Urothelium cell line (cell line): ENCODE data around the gene SLC6A19.
A peak's percentile ranks its signal among the peaks of the same experiment; 100 is the strongest.

Experiments used
- DNase-seq: peaks from one replicate; pipeline ENCODE4 v3.0.0; 2011; ENCODE audit warnings: low spot score, mixed read lengths
- FAIRE-seq: peaks from 2 replicates; lab custom pipeline; 2011; peaks lifted over from hg19 to GRCh38; lab: Jason Lieb, UNC

Gene SLC6A19

DNA sequence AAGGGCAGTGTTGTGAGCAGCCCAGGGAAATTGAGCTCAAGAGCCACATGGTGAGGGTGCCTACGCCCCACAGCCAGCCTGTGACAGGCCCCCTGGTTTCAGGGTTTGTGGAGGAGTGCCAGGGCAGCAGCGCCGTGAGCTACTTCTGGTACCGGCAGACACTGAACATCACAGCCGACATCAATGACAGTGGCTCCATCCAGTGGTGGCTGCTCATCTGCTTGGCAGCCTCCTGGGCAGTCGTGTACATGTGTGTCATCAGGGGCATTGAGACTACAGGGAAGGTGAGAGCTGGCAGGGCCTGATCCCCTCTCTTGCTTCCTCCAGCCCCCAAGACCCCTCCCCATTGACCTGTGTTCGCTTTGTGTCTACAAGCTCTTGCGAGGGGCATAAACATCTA, 34.0 kb downstream of the SLC6A19 start:
- no peak for FAIRE-seq
- DNase-seq = no peak

GRCh38 chr5:1235838-1236237, 34.4 kb downstream of the SLC6A19 start:
- DNase-seq (no peak), FAIRE-seq (no peak)

DNA sequence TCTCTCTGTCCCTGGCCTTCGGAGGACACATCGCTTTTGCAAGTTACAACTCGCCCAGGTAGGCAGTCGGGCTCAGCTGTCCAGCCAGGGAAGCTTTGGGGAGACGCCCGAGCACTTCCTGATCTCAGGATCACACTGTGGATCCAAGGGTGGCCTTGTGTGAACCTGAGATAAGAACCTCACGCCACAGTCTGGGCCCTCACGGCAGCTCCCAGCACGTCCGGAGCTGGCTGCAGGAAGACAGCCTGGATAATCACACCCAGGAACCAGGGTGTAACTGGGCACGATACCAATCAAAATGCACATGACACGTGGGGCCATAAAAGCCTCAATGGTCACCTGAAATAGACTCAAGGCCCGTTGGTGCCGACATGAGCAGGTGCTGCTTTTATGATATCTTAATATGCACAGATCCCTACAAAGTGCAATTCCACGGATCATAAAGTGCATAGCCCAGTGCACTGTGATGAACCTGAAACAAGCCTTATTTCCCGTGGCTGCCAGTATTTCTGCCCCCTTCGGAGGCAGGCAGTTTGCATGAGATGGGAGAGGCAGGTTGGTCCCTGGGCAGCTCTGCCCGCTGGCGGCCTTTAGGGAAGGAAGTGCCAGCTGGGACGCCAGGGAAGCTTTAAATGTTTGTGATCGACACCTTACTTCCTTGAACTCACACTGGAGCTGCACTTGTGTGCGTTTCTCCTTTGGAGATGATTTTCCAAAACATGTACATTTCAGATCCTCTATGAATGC, 38.3 kb downstream of the SLC6A19 start:
- FAIRE-seq = no peak
- DNase-seq = no peak

GRCh38 chr5:1240496-1241260, 39.3 kb downstream of the SLC6A19 start:
- FAIRE-seq (peak; percentile 74), DNase-seq (no peak)

DNA sequence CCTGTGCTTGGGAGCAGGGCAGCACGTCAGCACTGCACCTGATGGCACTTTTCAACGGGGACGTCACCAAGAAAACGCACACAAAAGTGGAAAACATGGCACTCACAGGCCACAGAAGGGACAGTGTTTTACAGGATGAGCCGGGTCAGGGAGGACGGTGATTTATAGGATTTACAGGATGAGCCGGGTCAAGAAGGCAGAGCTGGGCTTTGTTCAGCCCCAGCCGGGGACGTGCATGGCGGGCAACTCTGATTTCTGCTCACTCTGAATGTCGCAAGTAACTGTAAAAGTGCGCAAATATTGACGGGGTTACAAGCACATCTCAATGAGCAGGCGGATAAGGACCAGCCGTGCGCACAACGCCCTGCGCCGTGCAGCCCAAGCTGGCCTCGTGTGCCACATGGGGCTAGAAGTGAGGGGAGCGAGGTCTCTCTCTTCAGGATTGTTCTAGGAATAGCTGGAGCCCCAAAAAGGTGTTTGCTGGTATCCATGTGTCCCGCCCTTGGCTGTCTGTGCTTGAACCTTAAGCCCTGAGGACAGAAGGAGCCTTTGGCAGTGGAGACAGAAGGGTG, 40.2 kb downstream of the SLC6A19 start:
- no peak for DNase-seq
- no peak for FAIRE-seq

- peak; percentile 71 for FAIRE-seq
- DNase-seq = no peak
Observed at GRCh38 chr5:1242733-1243486, 41.5 kb downstream of the SLC6A19 start.

GRCh38 chr5:1243487-1244130, 42.2 kb downstream of the SLC6A19 start:
- FAIRE-seq (peak; percentile 13), DNase-seq (no peak)

- DNase-seq = no peak
- FAIRE-seq = no peak
Observed at GRCh38 chr5:1244255-1244654, 42.9 kb downstream of the SLC6A19 start.

DNA sequence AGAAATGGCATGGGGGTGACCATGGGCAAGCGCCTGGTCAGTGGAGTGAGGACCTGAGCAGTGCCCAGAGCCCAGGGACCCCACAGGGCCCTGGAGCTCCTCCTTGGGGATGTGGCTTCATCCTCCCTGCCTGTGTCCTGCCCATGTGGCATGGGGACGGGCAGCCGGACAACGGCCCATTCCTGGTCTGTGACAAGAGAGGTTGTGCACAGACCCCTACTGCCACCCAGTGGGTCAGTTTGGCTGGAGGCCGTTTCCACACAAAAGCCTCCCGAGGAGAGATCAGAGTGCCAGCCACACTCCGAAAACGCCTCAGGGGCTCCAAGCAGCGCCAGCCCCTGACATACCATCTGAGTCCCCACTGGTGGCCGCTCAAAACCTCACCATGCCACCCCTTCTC, 43.6 kb downstream of the SLC6A19 start:
- FAIRE-seq (no peak), DNase-seq (no peak)

- FAIRE-seq (no peak), DNase-seq (no peak)
Observed at GRCh38 chr5:1245905-1246576, 44.6 kb downstream of the SLC6A19 start.

DNA sequence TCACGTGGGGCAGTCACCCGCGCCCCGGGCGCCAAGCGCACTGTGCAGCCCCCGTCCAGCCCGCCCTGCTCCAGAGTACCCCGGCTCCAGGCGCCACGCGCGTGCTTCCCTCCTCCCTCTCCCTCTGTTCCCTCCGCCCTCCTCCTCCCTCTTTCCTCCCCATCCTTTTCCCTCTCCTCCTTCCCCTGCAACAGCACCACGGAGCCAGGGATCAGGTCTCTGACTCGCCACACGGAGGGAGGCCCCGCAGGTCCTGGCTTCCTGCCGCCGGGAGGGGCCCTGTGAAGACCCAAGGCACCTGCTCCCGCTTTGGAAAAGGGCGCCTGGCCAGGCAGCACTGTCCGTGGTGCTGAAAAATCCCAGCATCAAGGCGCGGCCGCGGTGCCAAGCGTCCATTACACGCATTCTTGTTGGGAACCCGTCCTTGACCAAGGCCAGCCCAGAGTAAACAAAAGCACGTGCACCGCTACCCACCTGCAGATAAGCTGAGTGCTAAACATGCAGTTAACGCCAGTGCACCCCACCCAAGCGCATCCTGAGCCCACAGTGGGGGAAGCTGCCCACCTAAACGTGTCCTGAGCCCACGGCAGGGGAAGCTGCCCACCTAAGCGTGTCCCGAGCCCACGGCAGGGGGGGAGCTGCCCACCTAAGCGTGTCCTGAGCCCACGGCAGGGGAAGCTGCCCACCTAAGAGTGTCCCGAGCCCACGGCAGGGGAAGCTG, 45.5 kb downstream of the SLC6A19 start:
- FAIRE-seq = peak; percentile 76
- peak; percentile 82 for DNase-seq

GRCh38 chr5:1247811-1248210, 46.4 kb downstream of the SLC6A19 start:
- DNase-seq (no peak), FAIRE-seq (no peak)

DNA sequence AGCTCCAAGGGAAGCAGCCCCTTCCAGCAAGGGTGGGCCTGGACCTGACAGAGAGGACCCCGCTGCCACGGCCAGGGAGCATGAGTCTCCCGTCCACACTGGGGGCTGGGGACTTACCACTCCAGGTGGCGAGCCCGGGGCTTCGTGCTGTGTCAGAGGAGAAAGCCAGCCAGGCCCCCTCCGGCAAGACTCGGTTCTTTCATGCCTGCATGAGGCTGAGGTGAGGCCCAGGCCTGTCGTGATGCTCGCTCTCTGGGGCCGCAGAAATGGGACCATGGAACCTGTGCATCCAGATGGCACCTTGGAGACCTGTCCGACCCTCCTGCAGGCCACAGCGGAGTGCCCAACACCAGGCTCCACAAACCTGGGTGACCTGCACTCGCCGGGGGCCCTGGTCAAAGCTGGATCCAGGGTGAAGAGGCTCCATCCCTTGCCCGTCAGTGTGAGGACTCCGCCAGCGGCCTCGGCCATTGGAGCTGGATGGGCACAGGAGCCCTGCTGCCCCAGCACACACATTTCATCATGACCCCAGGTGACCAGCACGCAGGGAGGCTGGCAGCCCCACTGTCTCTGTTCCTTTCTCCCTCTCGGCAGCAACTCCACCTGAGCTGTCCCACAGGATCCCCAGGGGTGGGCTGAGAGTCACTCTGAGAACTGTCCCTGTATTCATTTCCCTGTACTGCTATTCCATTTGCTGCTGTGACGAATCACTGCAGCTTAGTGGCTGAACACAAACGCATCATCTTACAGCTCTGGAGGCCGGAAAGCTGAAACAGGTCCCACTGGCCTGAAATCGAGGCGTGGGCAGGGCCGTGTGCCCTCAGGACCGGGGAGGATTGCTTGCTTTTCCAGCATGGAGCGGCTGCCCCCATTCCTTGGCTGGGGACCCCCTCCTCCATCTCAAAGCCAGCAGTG, 48.2 kb downstream of the SLC6A19 start:
- FAIRE-seq (no peak), DNase-seq (no peak)

DNA sequence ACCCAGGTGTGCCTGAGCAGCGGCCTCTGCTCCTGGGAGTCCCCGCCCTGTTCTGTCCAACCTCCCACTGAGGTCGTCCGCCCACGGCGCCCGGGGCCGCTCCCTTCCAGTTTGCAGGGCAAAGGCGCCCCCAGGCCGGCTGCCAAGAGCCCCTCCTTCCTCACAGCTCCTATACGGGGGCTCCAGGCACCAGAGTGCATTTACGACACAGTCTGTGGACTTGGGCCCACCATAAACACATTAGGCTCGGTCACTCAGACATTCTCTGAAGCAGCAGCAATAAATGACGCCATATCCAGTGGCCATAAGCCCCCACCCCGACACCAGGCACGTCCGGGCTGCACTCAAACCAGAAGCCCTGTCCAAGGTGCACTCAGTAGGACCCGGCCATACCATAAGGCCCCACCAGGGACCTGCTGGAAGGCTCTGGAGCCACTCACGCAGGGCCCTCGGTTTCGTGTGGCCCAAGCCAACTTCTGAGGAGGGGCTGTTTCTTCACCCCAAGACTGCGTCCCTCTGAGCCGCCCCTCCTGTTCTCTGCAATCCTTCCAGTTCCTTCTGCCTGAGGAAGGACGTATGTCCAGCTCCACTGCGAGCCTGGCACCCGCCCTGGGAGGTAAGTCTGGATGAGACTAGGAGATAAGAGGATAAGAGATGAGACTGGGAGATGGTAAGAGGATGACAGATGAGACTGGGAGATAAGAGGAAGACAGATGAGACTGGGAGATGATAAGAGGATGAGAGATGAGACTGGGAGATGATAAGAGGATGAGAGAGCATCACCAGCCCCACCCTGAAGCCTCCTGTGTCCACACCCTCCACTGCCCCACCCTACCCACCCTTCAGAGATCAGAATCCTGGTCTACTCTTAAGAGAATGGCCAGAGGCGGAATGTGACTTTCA, 50.5 kb downstream of the SLC6A19 start:
- FAIRE-seq (no peak), DNase-seq (no peak)

GRCh38 chr5:1252681-1253080, 51.3 kb downstream of the SLC6A19 start:
- FAIRE-seq = no peak
- DNase-seq = no peak

DNA sequence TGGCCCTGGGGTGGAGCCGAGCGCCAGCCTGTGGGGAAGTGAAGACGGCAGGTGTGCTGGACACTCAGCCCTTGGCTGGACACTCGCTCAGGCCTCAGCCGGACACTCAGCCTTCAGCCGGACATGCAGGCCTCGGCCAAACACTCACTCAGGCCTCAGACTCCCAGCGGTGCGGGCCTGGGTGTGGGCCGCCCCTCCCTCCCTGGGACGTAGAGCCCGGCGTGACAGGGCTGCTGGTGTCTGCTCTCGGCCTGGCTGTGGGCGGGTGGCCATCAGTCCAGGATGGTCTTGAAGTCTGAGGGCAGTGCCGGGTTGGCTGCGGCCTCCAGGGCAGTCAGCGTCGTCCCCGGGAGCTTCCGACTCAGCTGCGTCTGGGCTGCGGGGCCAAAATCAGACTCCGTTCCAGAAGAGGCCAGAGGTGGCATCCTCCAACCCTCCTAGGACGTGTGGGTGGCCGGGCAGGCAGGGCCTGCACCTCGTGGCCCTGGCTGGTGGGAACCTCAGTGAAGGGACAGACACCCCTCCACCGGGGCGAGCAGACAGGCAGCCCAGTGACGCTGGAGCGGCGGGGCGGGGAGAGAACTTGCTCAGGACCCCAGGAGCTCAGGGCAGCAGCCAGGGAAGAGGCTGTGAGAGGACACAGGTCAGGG, 52.2 kb downstream of the SLC6A19 start:
- FAIRE-seq (no peak), DNase-seq (no peak)

DNA sequence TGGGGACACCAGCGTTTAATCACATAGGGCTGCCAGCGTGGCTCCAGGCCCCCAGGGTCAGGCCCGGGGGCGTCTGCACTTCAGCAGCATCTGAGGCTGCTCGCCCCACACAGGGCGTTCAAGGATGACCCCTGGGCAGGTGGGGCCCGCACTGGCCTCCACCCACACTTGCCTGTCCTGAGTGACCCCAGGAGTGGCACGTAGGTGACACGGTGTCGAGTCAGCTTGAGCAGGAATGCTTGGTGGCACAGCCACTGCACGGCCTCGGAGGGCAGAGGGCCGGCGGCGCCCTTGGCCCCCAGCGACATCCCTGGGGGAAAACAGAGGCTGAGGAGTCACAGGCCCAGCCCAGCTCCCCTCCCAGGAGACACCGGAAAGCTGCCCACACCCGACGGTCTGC, 52.8 kb downstream of the SLC6A19 start:
- DNase-seq (no peak), FAIRE-seq (no peak)
